ENCODE results near the gene ERBB4.
A peak's percentile ranks its signal among the peaks of the same experiment; 100 is the strongest.
"Not testable (repeated sequence)": the region's sequence is repeated elsewhere in the genome, so short reads cannot be mapped to it uniquely, and the experiment has no call there.

Gene ERBB4

GRCh38 chr2:211789982-211790381, 748.6 kb downstream of the ERBB4 start:
- FAIRE-seq (no peak), DNase-seq (ENCODE audit: insufficient read length, low spot score) (no peak)

GRCh38 chr2:211766689-211767088, 771.9 kb downstream of the ERBB4 start:
- DNase-seq (ENCODE audit: insufficient read length, low spot score) (no peak), FAIRE-seq (no peak)

- FAIRE-seq: no peak
- no peak for DNase-seq (ENCODE audit: insufficient read length, low spot score)
Observed at GRCh38 chr2:211762479-211762878, 776.1 kb downstream of the ERBB4 start.

- no peak for DNase-seq (ENCODE audit: insufficient read length, low spot score)
- no peak for FAIRE-seq
Observed at GRCh38 chr2:211760103-211760502, 778.5 kb downstream of the ERBB4 start.

- FAIRE-seq (no peak), DNase-seq (ENCODE audit: insufficient read length, low spot score) (no peak)
Observed at GRCh38 chr2:211756266-211756665, 782.3 kb downstream of the ERBB4 start.

- FAIRE-seq: no peak
Observed at GRCh38 chr2:211755187-211755586, 783.4 kb downstream of the ERBB4 start.

GRCh38 chr2:211751848-211752247, 786.8 kb downstream of the ERBB4 start:
- DNase-seq (ENCODE audit: insufficient read length, low spot score): no peak
- FAIRE-seq: no peak

More at GRCh38 chr2:211755187-211755586, 783.4 kb downstream of the ERBB4 start:
- DNase-seq (ENCODE audit: insufficient read length, low spot score): no peak

- FAIRE-seq (no peak), DNase-seq (ENCODE audit: insufficient read length, low spot score) (no peak)
Observed at GRCh38 chr2:211748339-211748738, 790.3 kb downstream of the ERBB4 start.

GRCh38 chr2:211745295-211746097, 793.1 kb downstream of the ERBB4 start:
- no peak for FAIRE-seq
- peak; percentile 33 for DNase-seq (ENCODE audit: insufficient read length, low spot score)

GRCh38 chr2:211744379-211744778, 794.2 kb downstream of the ERBB4 start:
- FAIRE-seq (no peak), DNase-seq (ENCODE audit: insufficient read length, low spot score) (no peak)

GRCh38 chr2:211741966-211742365, 796.6 kb downstream of the ERBB4 start:
- no peak for DNase-seq (ENCODE audit: insufficient read length, low spot score)
- no peak for FAIRE-seq

GRCh38 chr2:211737282-211737681, 801.3 kb downstream of the ERBB4 start:
- no peak for FAIRE-seq
- DNase-seq (ENCODE audit: insufficient read length, low spot score): no peak

- FAIRE-seq (no peak), DNase-seq (ENCODE audit: insufficient read length, low spot score) (no peak)
Observed at GRCh38 chr2:211730215-211730614, 808.4 kb downstream of the ERBB4 start.

GRCh38 chr2:211729433-211729832, 809.2 kb downstream of the ERBB4 start:
- FAIRE-seq (no peak), DNase-seq (ENCODE audit: insufficient read length, low spot score) (no peak)

- FAIRE-seq (no peak), DNase-seq (ENCODE audit: insufficient read length, low spot score) (no peak)
Observed at GRCh38 chr2:211724933-211725332, 813.7 kb downstream of the ERBB4 start.

- FAIRE-seq: no peak
Observed at GRCh38 chr2:211723398-211723797, 815.2 kb downstream of the ERBB4 start.

GRCh38 chr2:211722928-211723327, 815.7 kb downstream of the ERBB4 start:
- FAIRE-seq: no peak

More at GRCh38 chr2:211723398-211723797, 815.2 kb downstream of the ERBB4 start:
- DNase-seq (ENCODE audit: insufficient read length, low spot score): no peak

GRCh38 chr2:211721874-211722273, 816.7 kb downstream of the ERBB4 start:
- not testable (repeated sequence) for DNase-seq (ENCODE audit: insufficient read length, low spot score); FAIRE-seq

More at GRCh38 chr2:211722928-211723327, 815.7 kb downstream of the ERBB4 start:
- DNase-seq (ENCODE audit: insufficient read length, low spot score): no peak

GRCh38 chr2:211709389-211709788, 829.2 kb downstream of the ERBB4 start:
- DNase-seq (ENCODE audit: insufficient read length, low spot score) (no peak), FAIRE-seq (no peak)

- DNase-seq (ENCODE audit: insufficient read length, low spot score) (no peak), FAIRE-seq (no peak)
Observed at GRCh38 chr2:211692689-211693088, 845.9 kb downstream of the ERBB4 start.

- FAIRE-seq (no peak), DNase-seq (ENCODE audit: insufficient read length, low spot score) (no peak)
Observed at GRCh38 chr2:211690736-211691135, 847.9 kb downstream of the ERBB4 start.

GRCh38 chr2:211688196-211688595, 850.4 kb downstream of the ERBB4 start:
- FAIRE-seq (no peak), DNase-seq (ENCODE audit: insufficient read length, low spot score) (no peak)
